Astrocyte of the hippocampus (primary cell): Measurements from ENCODE around the gene CAPZA2.
"Not testable (repeated sequence)": the region's sequence is repeated elsewhere in the genome, so short reads cannot be mapped to it uniquely, and the experiment has no call there.

Source experiments
- DNase-seq: peaks from one replicate; pipeline ENCODE4 v3.0.0; 2011; ENCODE audit warnings: low read depth, low spot score

Gene CAPZA2

DNA sequence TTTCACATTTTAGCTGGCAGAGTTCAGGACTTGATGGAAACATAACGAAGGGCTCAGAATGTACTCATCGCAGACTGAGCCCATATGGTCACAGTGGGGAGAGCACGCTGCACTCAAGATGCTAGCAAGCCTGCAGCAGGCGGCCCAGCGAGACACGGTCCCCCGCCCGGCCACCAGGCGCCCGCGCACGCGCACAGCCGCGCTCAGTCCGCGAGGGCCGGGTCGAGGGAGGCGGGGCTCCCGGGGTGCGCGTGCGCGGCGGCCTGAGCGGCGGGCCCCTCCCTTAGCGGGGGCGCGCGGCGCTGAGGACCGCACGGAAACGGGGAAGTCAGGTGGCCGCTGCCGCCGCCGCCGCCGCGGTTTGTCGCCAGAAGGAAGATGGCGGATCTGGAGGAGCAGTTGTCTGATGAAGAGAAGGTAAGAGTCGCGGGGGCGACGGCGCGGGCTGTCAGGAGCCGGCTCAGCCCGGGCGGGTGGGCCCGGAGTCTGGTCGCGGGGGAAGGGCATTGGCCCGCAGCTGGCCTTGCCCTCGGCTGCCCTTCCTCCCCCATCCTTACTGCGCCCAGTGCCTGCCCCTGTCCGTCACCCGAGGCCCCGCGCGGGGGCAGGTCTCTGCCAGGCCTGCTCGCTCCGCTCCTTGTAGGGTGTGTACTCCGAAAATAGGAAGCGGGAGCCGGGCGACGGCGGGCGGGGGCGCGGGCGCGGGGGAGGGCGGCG, at the start of gene CAPZA2:
CAPZA2 (plus strand) TSS at position 354 of the 717 bp plus-strand sequence; CDS start at position 379, 25 bp downstream.
- DNase-seq = peak; percentile 98

- DNase-seq = no peak
These were observed 49.5 kb upstream of the CAPZA2 start for GRCh38 chr7:116812860-116813259.

DNA sequence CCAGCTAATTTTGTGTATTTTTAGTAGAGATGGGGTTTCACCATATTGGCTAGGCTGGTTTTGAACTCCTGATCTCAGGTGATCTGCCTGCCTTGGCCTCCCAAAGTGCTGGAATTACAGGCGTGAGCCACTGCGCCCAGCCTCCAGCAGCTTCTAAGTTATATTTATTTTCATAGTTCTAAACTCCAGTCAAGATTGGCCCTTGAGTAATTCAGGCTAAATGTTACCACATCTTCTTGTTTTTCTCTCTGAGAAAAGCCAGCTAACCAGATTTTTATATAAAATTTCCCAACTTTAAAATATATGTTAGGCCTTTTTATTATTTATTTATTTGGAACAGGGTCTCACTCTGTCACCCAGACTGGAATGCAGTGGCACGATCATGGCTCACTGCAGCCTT, 49.0 kb upstream of the CAPZA2 start:
- DNase-seq = not testable (repeated sequence)

- DNase-seq = no peak
These were observed 47.3 kb upstream of the CAPZA2 start for GRCh38 chr7:116815041-116815440.

- DNase-seq = no peak
These were observed 42.2 kb upstream of the CAPZA2 start for GRCh38 chr7:116820149-116820548.

GRCh38 chr7:116821647-116822046, 40.7 kb upstream of the CAPZA2 start:
- not testable (repeated sequence) for DNase-seq

DNA sequence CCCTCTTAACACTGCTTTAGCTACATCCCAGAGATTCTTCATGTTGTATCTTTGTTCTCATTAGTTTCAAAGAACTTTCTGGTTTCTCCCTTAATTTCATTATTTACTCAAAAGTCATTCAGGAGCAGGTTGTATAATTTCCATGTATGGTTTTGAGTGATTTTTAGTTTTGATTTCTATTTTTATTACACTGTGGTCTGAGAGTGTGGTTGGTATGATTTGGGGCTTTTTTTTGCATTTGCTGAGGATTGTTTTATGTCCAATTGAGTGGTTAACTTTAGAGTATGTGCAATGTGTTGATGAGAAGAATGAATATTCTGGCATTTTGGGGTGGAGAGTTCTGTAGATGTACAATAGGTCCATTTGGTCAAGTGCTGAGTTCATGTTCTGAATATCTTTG, 37.9 kb upstream of the CAPZA2 start:
- DNase-seq = no peak

GRCh38 chr7:116828281-116828680, 34.1 kb upstream of the CAPZA2 start:
- no peak for DNase-seq

DNA sequence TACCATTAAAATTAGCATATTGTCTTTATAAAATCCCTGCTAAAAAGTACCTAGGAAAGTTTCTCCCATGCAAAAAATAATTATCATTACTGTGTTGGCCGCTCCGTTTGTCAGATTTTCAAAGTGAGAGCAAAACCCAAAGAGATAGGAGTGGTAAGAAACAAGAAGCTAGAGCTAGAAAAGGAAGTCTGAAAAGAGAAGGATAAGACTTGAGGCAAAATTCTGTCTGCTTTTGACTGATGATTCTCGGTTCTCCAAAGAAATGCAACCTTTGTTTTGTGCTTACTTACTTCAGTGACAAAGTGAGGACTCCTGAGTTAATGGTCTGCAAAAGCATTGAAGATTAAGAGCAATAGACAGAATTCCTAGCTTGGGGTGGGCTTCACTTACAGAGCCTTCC, 33.3 kb upstream of the CAPZA2 start:
- no peak for DNase-seq

GRCh38 chr7:116829493-116829892, 32.9 kb upstream of the CAPZA2 start:
- DNase-seq = no peak

DNA sequence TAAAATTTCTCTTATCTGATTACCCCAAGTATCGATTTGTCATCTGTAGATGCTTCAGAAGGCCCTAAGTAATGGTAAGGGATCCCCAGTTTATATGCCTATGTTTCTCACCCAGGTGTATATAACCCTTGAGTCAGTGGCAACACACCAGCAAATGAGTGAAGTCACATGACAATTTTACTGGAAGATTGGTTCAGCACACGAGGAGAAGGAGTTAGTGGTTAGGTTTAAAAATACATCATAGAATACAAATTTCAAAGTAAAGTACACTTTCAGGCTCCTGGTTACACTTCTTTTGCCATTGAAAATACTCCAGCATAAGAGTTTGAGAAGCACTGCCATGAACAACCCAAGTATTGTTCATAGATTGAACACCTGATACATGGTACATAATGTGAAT, 29.7 kb upstream of the CAPZA2 start:
- DNase-seq = no peak

GRCh38 chr7:116834815-116835504, 27.4 kb upstream of the CAPZA2 start:
- DNase-seq = peak; percentile 27

- no peak for DNase-seq
These were observed 26.3 kb upstream of the CAPZA2 start for GRCh38 chr7:116836048-116836447.

GRCh38 chr7:116836911-116837310, 25.5 kb upstream of the CAPZA2 start:
- DNase-seq = no peak

DNA sequence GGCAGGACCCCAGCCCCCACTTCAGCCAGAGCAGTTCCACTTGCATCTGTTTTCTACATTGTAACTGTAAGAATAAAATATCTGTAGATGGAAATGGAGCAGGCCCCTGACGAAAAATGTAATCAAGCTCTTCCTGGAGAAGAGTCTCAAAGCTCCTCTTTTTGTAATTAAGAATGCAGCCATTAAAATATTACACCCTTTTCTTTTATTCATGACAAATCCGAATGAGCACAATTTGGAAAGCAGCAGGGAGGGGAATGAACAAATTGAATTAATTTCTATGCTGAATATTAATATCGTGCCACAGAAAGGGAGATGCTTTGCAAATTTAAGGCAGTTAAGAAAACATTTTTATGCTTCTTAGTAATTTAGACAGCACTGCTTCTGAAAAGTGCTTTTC, 24.8 kb upstream of the CAPZA2 start:
- no peak for DNase-seq

DNA sequence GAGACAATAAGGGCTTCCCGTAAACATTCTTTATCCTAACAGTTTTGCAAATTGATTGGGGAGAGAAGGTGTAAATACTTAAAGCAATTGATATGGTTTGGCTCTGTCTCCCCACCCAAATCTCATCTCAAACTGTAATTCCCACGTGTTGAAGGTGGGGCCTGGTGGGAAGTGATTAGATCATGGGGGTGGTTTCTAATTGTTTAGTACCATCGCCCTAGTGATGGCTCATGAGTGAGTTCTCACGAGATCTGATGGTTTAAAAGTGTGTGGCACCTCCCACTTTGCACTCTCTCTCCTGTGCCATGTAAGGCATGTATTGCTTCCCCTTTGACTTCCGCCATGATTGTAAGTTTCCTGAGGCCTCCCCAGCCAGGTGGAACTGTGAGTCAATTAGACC, 22.1 kb upstream of the CAPZA2 start:
- no peak for DNase-seq

GRCh38 chr7:116842371-116842770, 20.0 kb upstream of the CAPZA2 start:
- DNase-seq = no peak

- DNase-seq = no peak
These were observed 19.0 kb upstream of the CAPZA2 start for GRCh38 chr7:116843378-116843777.

DNA sequence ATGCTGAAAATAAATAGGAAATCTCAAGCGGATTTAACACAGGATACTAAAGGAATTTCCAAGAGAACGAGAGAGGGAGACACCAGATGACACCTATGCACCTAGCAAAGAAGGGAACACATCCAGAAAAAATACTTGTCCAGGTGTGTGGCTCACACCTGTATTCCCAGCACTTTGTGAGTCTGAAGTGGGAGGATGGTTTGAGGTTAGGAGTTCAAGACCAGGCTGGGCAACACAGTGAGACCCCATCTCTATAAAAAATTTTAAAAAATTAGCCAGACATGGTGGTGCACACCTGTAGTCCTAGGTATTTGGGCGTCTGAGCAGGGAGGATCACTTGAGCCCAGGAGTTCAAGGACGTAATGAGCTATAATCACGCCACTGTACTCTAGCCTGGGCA, 11.2 kb upstream of the CAPZA2 start:
- DNase-seq = no peak

GRCh38 chr7:116851671-116852070, 10.7 kb upstream of the CAPZA2 start:
- DNase-seq = no peak

GRCh38 chr7:116854132-116854531, 8.3 kb upstream of the CAPZA2 start:
- no peak for DNase-seq

DNA sequence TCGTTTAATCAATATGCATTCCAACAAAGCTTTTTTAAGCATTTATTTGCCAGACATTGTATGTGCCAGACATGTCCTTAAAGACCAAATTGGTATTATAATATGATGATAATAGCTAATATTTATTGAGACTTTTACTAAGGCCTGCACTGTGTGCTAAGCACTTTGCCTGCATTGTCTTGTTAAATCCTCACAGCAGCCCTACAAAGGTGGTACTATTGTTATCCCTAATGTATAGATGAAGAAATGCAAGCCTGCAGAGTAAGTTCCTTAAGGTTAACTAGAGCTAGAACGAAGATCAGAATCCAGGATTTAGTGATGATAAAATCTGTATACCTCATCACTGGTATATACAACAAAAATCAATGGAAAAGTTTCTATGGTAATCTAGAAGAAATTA, 5.3 kb upstream of the CAPZA2 start:
- DNase-seq = no peak

- DNase-seq = peak; percentile 32
These were observed 3.1 kb upstream of the CAPZA2 start for GRCh38 chr7:116859323-116859722.
